H9 (cell line): ENCODE data around the gene TOP3B. TPM values are rescaled to one million over a fixed set of nuclear protein-coding genes. Genes with fewer than 3 reads are reported as not detected.

ENCODE experiments used
- DNase-seq: peaks from one replicate; pipeline ENCODE4 v3.0.0-alpha.2; 2017
- H2AFZ ChIP-seq: one replicate; pipeline ENCODE4 v1.6.1; 2013; ENCODE audit warnings: mild to moderate bottlenecking, low read length, control low read depth, moderate library complexity
- H2AK5ac ChIP-seq: 2 replicates; pipeline ENCODE4 v1.6.1; 2013; ENCODE audit warnings: low read length, control low read depth, mixed read lengths; ENCODE audit not compliant: insufficient read length
- H2BK120ac ChIP-seq: one replicate; pipeline ENCODE4 v1.6.1; 2013; ENCODE audit warnings: low read depth, mild to moderate bottlenecking, low read length, control low read depth, inconsistent platforms; ENCODE audit not compliant: poor library complexity, severe bottlenecking
- H2BK12ac ChIP-seq: 2 replicates; pipeline ENCODE4 v1.6.1; 2013; ENCODE audit warnings: low read length, control low read depth, mixed read lengths, low read depth; ENCODE audit not compliant: insufficient read length
- H2BK15ac ChIP-seq: 2 replicates; pipeline ENCODE4 v1.6.1; 2013; ENCODE audit warnings: low read depth, low read length, control low read depth
- H2BK20ac ChIP-seq: one replicate; pipeline ENCODE4 v1.6.1; 2013; ENCODE audit warnings: low read depth, mild to moderate bottlenecking, low read length, control low read depth, inconsistent platforms; ENCODE audit not compliant: poor library complexity, severe bottlenecking
- H2BK5ac ChIP-seq: 2 replicates; pipeline ENCODE4 v1.6.1; 2013; ENCODE audit warnings: low read length, control low read depth, mixed read lengths; ENCODE audit not compliant: insufficient read length
- H3K14ac ChIP-seq: 2 replicates; pipeline ENCODE4 v1.6.1; 2013; ENCODE audit warnings: low read length, control low read depth; ENCODE audit not compliant: insufficient read depth
- H3K18ac ChIP-seq: 2 replicates; pipeline ENCODE4 v1.6.1; 2013; ENCODE audit warnings: low read depth, mild to moderate bottlenecking, mixed read lengths, low read length, control low read depth; ENCODE audit not compliant: insufficient read length
- H3K23ac ChIP-seq: 2 replicates; pipeline ENCODE4 v1.6.1; 2013; ENCODE audit warnings: low read length, control low read depth, mixed read lengths, low read depth; ENCODE audit not compliant: insufficient read length
- H3K23me2 ChIP-seq: 2 replicates; pipeline ENCODE4 v1.6.1; 2013; ENCODE audit warnings: low read depth, mild to moderate bottlenecking, mixed read lengths, low read length, control low read depth; ENCODE audit not compliant: insufficient read length, poor library complexity, severe bottlenecking
- H3K27ac ChIP-seq: 2 replicates; pipeline ENCODE4 v1.5.1; 2013; ENCODE audit warnings: low read length, control low read depth, mixed read lengths, low read depth; ENCODE audit not compliant: insufficient read length
- H3K27me3 ChIP-seq: 2 replicates; pipeline ENCODE4 v1.6.1; 2013; ENCODE audit warnings: low read length, control low read depth, inconsistent platforms; ENCODE audit not compliant: insufficient read depth
- H3K4ac ChIP-seq: 2 replicates; pipeline ENCODE4 v1.6.1; 2013; ENCODE audit warnings: low read depth, mild to moderate bottlenecking, control low read depth, inconsistent platforms, low read length, moderate library complexity
- H3K4me1 ChIP-seq: 2 replicates; pipeline ENCODE4 v1.6.1; 2013; ENCODE audit warnings: low read length, control low read depth, inconsistent platforms; ENCODE audit not compliant: insufficient read depth
- H3K4me2 ChIP-seq: 2 replicates; pipeline ENCODE4 v1.6.1; 2013; ENCODE audit warnings: low read length, control low read depth, mixed read lengths; ENCODE audit not compliant: insufficient read length, insufficient read depth
- H3K56ac ChIP-seq: 2 replicates; pipeline ENCODE4 v1.6.1; 2013; ENCODE audit warnings: low read depth, mild to moderate bottlenecking, mixed read lengths, low read length, control low read depth; ENCODE audit not compliant: insufficient read length
- H3K79me1 ChIP-seq: 2 replicates; pipeline ENCODE4 v1.6.1; 2013; ENCODE audit warnings: low read depth, mild to moderate bottlenecking, moderate library complexity, low read length, control low read depth, inconsistent platforms; ENCODE audit not compliant: insufficient read depth, poor library complexity, severe bottlenecking
- H3K79me2 ChIP-seq: 2 replicates; pipeline ENCODE4 v1.6.1; 2013; ENCODE audit warnings: low read length, control low read depth, inconsistent platforms; ENCODE audit not compliant: insufficient read depth
- H3K9ac ChIP-seq: 2 replicates; pipeline ENCODE4 v1.6.1; 2013; ENCODE audit warnings: low read length, control low read depth, mixed read lengths; ENCODE audit not compliant: insufficient read length; ENCODE audit errors: extremely low read depth
- H3K9me3 ChIP-seq: one replicate; pipeline ENCODE4 v1.6.1; 2013; ENCODE audit warnings: low read depth, low read length, inconsistent platforms; ENCODE audit not compliant: control insufficient read depth
- H3T11ph ChIP-seq: one replicate; pipeline ENCODE4 v1.6.1; 2013; ENCODE audit warnings: mild to moderate bottlenecking, low read length, control low read depth, inconsistent platforms
- H4K20me1 ChIP-seq: one replicate; pipeline ENCODE4 v1.6.1; 2013; ENCODE audit not compliant: control insufficient read depth, insufficient read length, insufficient read depth
- H4K5ac ChIP-seq: 2 replicates; pipeline ENCODE4 v1.6.1; 2013; ENCODE audit warnings: low read depth, mild to moderate bottlenecking, mixed read lengths, low read length, control low read depth; ENCODE audit not compliant: insufficient read length
- H4K8ac ChIP-seq: replicated peaks from 2 replicates; pipeline ENCODE4 v1.6.1; 2013; ENCODE audit warnings: low read length, control low read depth, mixed read lengths, low read depth; ENCODE audit not compliant: insufficient read length
- H4K91ac ChIP-seq: 2 replicates; pipeline ENCODE4 v1.6.1; 2013; ENCODE audit warnings: low read depth, mild to moderate bottlenecking, moderate library complexity, mixed read lengths, low read length, control low read depth; ENCODE audit not compliant: insufficient read length
- H3K27ac Mint-ChIP-seq, 3 experiments: 2 replicates in 2 of 3; 3 replicates in 1 of 3; pipeline ENCODE4 v1.8.0; 2020 to 2021; ENCODE audit warnings: mixed read lengths in 3 of 3, mild to moderate bottlenecking in 1 of 3, moderate library complexity in 1 of 3
- H3K27me3 Mint-ChIP-seq: 2 replicates; pipeline ENCODE4 v1.8.0; 2021; ENCODE audit warnings: low read depth, mild to moderate bottlenecking, moderate library complexity, mixed read lengths
- H3K36me3 Mint-ChIP-seq, 3 experiments: 2 replicates in 2 of 3; 3 replicates in 1 of 3; pipeline ENCODE4 v1.8.0; 2020 to 2021; ENCODE audit warnings: low read depth in 3 of 3, mixed read lengths in 3 of 3; ENCODE audit not compliant: insufficient read depth in 1 of 3
- H3K4me1 Mint-ChIP-seq, 2 experiments: 2 replicates each; pipeline ENCODE4 v1.8.0; 2020; ENCODE audit warnings: mixed read lengths in 2 of 2
- H3K4me3 Mint-ChIP-seq, 2 experiments: 2 replicates in 1 of 2; 3 replicates in 1 of 2; pipeline ENCODE4 v1.8.0; 2020 to 2021; ENCODE audit warnings: mild to moderate bottlenecking in 2 of 2, mixed read lengths in 2 of 2, moderate library complexity in 1 of 2
- H3K9me3 Mint-ChIP-seq, 2 experiments: 2 replicates in 1 of 2; 3 replicates in 1 of 2; pipeline ENCODE4 v1.8.0; 2020; ENCODE audit warnings: mild to moderate bottlenecking in 2 of 2, mixed read lengths in 2 of 2, moderate library complexity in 1 of 2
- CTCF ChIP-seq: fragments of 200-600 bp; sonication (generic); conservative IDR thresholded peaks from 3 replicates; pipeline ENCODE4 v1.8.0; 2021; ENCODE audit warnings: antibody characterized with exemption, mild to moderate bottlenecking
- WGBS: extraction: QIAGEN DNeasy Blood & Tissue Kit; methylation state at CpG from one replicate; pipeline ENCODE4 v1.1.7; 2013; ENCODE audit warnings: missing lambda C conversion rate, low lambda C conversion rate, mixed read lengths; ENCODE audit not compliant: insufficient read length; ENCODE audit errors: extremely low coverage; 5-methylcytosine and 5-hydroxymethylcytosine counted together
- total RNA-seq: library from RNA; stranded (reverse); gene quantifications from 2 replicates; pipeline ENCODE4 v1.2.1, GENCODE V29; 2021

The TOP3B gene
- total RNA-seq, 1 experiment from 2014 or later: 55.2 TPM

GRCh38 chr22:22023581-22024137 is 41.1 kb upstream of the TOP3B start:
- no peak for DNase-seq
- TF ChIP-seq CTCF: no peak
- H3K4me1 ChIP-seq: no peaks in the 10 kb centered on the region; the same call in 1 of the 2 replicates
- no peaks in the 10 kb centered on the region for H3K79me2 ChIP-seq
- H2BK5ac ChIP-seq: no peak overlapping the region
- H3K27ac ChIP-seq: no peak overlapping the region
- no peak overlapping the region for H3K23ac ChIP-seq
- Mint-ChIP-seq H3K4me3 (no peak overlapping the region), H3K27me3 (peaks cover 96% of the 10 kb centered on the region), H3K27ac (0 out of 7 replicates have a peak overlapping the region, but pooled peaks of 1 of the 3 experiments have one; percentile 2), H3K4me1 (peaks cover 4 to 22% of the 10 kb centered on the region in 2 experiments; a peak in 3 of 4 replicates), H3K9me3 (no peaks in the 10 kb centered on the region), H3K36me3 (no peaks in the 10 kb centered on the region)
- H2BK15ac ChIP-seq: no peak overlapping the region
- no peaks in the 10 kb centered on the region for H3K23me2 ChIP-seq
- H4K5ac ChIP-seq: no peak overlapping the region
- WGBS: no CpG with 5 or more reads among the region's 4 CpGs
- H2AK5ac ChIP-seq: no peak overlapping the region
- H3K4ac ChIP-seq: no peak overlapping the region
- H4K91ac ChIP-seq: no peak overlapping the region
- H4K20me1 ChIP-seq: no peaks in the 10 kb centered on the region
- H3K18ac ChIP-seq: no peak overlapping the region
- no peak overlapping the region for H3K14ac ChIP-seq
- no peak overlapping the region for H2BK20ac ChIP-seq
- H3K27me3 ChIP-seq: peaks cover 6% of the 10 kb centered on the region; the same call in 1 of the 2 replicates
- H3K4me2 ChIP-seq: no peak overlapping the region
- no peak overlapping the region for H2BK12ac ChIP-seq
- H4K8ac ChIP-seq: no peak overlapping the region
- no peak overlapping the region for H3T11ph ChIP-seq
- H2AFZ ChIP-seq: no peak overlapping the region
- no peaks in the 10 kb centered on the region for H3K9me3 ChIP-seq
- no peak overlapping the region for H3K56ac ChIP-seq
- H3K9ac ChIP-seq: no peak overlapping the region
- H3K79me1 ChIP-seq: no peaks in the 10 kb centered on the region
- no peak overlapping the region for H2BK120ac ChIP-seq
